ENCODE results near the gene RBFOX2. TPM values are rescaled to one million over a fixed set of nuclear protein-coding genes. Genes with fewer than 3 reads are reported as not detected.

RBFOX2 gene
- total RNA-seq, 1 experiment from 2014 or later = 81.1 TPM

DNA sequence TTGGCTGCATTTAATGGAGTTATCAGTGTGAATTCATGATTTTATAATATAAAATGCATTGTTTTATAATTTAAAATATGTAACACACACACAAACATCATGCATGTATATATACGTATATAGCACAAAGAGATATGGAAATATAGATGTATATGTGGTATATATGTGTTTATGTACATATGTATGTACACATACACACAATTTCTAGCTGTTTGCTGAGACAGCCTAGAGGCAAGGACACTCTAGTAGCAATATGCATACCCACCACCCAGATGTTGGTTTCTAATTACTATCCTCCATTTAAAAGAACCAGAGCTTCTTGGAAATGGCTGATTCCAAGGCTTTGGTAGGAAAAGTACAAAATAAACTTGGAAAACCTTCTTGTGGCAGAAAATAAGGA lies 50.4 kb downstream of the RBFOX2 start:
- CTCF ChIA-PET = interaction anchor here (0.7 kb wide), 1 partner anchor 167 kb away, joined by 4 read pairs; no protein-coding TSS in a partner anchor
- TF ChIP-seq, protein P1, sequence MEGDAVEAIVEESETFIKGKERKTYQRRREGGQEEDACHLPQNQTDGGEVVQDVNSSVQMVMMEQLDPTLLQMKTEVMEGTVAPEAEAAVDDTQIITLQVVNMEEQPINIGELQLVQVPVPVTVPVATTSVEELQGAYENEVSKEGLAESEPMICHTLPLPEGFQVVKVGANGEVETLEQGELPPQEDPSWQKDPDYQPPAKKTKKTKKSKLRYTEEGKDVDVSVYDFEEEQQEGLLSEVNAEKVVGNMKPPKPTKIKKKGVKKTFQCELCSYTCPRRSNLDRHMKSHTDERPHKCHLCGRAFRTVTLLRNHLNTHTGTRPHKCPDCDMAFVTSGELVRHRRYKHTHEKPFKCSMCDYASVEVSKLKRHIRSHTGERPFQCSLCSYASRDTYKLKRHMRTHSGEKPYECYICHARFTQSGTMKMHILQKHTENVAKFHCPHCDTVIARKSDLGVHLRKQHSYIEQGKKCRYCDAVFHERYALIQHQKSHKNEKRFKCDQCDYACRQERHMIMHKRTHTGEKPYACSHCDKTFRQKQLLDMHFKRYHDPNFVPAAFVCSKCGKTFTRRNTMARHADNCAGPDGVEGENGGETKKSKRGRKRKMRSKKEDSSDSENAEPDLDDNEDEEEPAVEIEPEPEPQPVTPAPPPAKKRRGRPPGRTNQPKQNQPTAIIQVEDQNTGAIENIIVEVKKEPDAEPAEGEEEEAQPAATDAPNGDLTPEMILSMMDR (IDR thresholded peaks at IDR 0.05) = no peak
- TF ChIP-seq TCF7L2 (IDR thresholded peaks at IDR 0.05; ENCODE audit: low read depth, low read length) = no peak
- TF ChIP-seq SIN3A (IDR thresholded peaks at IDR 0.05; ENCODE audit: borderline replicate concordance, insufficient read depth, low read depth, low read length) = no peak
- TF ChIP-seq POLR2AphosphoS5 (IDR thresholded peaks at IDR 0.05; ENCODE audit: low read depth, low read length) = no peak
- TF ChIP-seq, protein P2, sequence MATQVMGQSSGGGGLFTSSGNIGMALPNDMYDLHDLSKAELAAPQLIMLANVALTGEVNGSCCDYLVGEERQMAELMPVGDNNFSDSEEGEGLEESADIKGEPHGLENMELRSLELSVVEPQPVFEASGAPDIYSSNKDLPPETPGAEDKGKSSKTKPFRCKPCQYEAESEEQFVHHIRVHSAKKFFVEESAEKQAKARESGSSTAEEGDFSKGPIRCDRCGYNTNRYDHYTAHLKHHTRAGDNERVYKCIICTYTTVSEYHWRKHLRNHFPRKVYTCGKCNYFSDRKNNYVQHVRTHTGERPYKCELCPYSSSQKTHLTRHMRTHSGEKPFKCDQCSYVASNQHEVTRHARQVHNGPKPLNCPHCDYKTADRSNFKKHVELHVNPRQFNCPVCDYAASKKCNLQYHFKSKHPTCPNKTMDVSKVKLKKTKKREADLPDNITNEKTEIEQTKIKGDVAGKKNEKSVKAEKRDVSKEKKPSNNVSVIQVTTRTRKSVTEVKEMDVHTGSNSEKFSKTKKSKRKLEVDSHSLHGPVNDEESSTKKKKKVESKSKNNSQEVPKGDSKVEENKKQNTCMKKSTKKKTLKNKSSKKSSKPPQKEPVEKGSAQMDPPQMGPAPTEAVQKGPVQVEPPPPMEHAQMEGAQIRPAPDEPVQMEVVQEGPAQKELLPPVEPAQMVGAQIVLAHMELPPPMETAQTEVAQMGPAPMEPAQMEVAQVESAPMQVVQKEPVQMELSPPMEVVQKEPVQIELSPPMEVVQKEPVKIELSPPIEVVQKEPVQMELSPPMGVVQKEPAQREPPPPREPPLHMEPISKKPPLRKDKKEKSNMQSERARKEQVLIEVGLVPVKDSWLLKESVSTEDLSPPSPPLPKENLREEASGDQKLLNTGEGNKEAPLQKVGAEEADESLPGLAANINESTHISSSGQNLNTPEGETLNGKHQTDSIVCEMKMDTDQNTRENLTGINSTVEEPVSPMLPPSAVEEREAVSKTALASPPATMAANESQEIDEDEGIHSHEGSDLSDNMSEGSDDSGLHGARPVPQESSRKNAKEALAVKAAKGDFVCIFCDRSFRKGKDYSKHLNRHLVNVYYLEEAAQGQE (IDR thresholded peaks at IDR 0.05; ENCODE audit: insufficient read depth in 1 of 2, low read depth in 2 of 2, low read length in 1 of 2) = no peak
- H3K9me3 ChIP-seq (ENCODE audit: control insufficient read depth, insufficient read depth, low read depth, low read length) = no peaks in the 10 kb centered on the region
- in situ Hi-C loops (cut with HindIII; ENCODE audit: low pct_unique_long_range_greater_than_20kb, low sequenced_read_pairs) (no loop called here), intact Hi-C loops (cut with micrococcal nuclease; ENCODE audit: unreplicated experiment) (no loop called here)
- no peaks in the 10 kb centered on the region for H3K36me3 ChIP-seq (ENCODE audit: control insufficient read depth, insufficient read depth, low read length)
- no TSS peak for BruUV-seq (replicated peaks)
- no peak for ATAC-seq
- no peak overlapping the region for H3K4me3 ChIP-seq (ENCODE audit: low read depth in 2 of 2, low read length in 2 of 2)
- no peaks in the 10 kb centered on the region for H3K4me1 ChIP-seq (ENCODE audit: control insufficient read depth, insufficient read depth, low read length)
- H3K27me3 ChIP-seq (ENCODE audit: control insufficient read depth, insufficient read depth, low read length) = no peaks in the 10 kb centered on the region
- POLR2A ChIA-PET = interaction anchor here (0.5 kb wide), 1 partner anchor 28 kb away, joined by 19 read pairs; no protein-coding TSS in a partner anchor
- H3K27ac ChIP-seq (ENCODE audit: low read length) = no peak overlapping the region
- DNase-seq (ENCODE audit: low read depth, low spot score) = no peak

DNA sequence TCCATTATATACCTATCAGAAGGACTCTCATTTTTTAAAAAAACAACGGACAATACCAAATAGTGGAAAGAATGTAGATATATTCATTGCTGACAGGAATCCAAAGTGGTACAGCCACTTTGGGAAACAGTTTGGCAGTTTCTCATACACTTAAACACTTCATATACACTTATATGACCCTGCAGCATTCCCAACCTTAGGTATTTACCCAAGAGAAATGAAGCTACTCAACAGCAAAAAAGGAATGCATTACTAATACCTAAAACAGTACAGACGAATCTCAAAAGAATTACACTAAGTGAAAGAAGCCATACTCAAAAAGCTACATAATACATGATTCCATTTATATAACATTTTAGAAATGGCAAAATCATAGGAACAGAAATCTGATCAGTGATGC lies 51.5 kb downstream of the RBFOX2 start:
- no peak for ATAC-seq
- POLR2A ChIA-PET = no interaction called here
- intact Hi-C loops (cut with micrococcal nuclease; ENCODE audit: unreplicated experiment) = no loop called here

More for the DNA sequence above, 51.5 kb downstream of the RBFOX2 start:
- Histone ChIP-seq H3K4me1 (ENCODE audit: control insufficient read depth, insufficient read depth, low read length) (no peaks in the 10 kb centered on the region; the same call in 1 of the 2 replicates), H3K4me3 (ENCODE audit: low read depth in 2 of 2, low read length in 2 of 2) (no peak overlapping the region), H3K27me3 (ENCODE audit: control insufficient read depth, insufficient read depth, low read length) (no peaks in the 10 kb centered on the region), H3K27ac (ENCODE audit: low read length) (no peak overlapping the region), H3K9me3 (ENCODE audit: control insufficient read depth, insufficient read depth, low read depth, low read length) (no peaks in the 10 kb centered on the region), H3K36me3 (ENCODE audit: control insufficient read depth, insufficient read depth, low read length) (no peaks in the 10 kb centered on the region)
- BruUV-seq (replicated peaks) = no TSS peak
- TF ChIP-seq, protein P2 (IDR thresholded peaks at IDR 0.05; ENCODE audit: insufficient read depth in 1 of 2, low read depth in 2 of 2, low read length in 1 of 2) = no peak
- TF ChIP-seq POLR2AphosphoS5 (IDR thresholded peaks at IDR 0.05; ENCODE audit: low read depth, low read length) (no peak), SIN3A (IDR thresholded peaks at IDR 0.05; ENCODE audit: borderline replicate concordance, insufficient read depth, low read depth, low read length) (no peak), TCF7L2 (IDR thresholded peaks at IDR 0.05; ENCODE audit: low read depth, low read length) (no peak)
- TF ChIP-seq, protein P1 (IDR thresholded peaks at IDR 0.05) = no peak
- CTCF ChIA-PET = interaction anchor here (0.6 kb wide), 1 partner anchor 52 kb away, joined by 7 read pairs; the partner anchor contains the start of gene RBFOX2
- in situ Hi-C loops (cut with HindIII; ENCODE audit: low pct_unique_long_range_greater_than_20kb, low sequenced_read_pairs) = no loop called here
- no peak for DNase-seq (ENCODE audit: low read depth, low spot score)

All from Panc1 (cell line).